Measurements from ENCODE around the gene GEMIN4. TPM values are rescaled to one million over a fixed set of nuclear protein-coding genes. Genes with fewer than 3 reads are reported as not detected.
"Not testable (repeated sequence)": the region's sequence is repeated elsewhere in the genome, so short reads cannot be mapped to it uniquely, and the experiment has no call there.

Gene GEMIN4
- total RNA-seq, 2 experiments from 2014 or later = 49.7 to 56.1 TPM

DNA sequence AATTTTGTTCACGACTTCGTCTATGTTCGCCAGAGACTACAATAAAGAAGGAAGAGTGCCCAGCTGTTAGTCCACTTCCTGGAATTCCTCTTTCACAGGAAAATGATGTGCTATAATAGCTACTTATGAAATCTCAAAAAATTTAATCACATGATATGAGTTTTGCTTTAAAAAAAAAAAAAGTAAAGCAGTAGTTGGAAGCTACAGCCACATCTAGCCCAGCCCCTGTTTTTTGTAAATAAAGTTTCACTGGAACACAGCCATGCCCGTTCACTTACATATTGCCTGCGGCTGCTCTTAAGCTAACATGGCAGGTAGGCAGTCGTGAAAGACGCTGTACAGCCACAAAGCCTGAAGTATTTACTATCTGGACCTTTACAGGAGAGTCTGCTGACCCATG is 52.7 kb downstream of the GEMIN4 start:
- Mint-ChIP-seq H3K4me1 (no peaks in the 10 kb centered on the region), H3K27me3 (no peaks in the 10 kb centered on the region)
- intact Hi-C loops (cut with DNase I, micrococcal nuclease) = no loop called here

DNA sequence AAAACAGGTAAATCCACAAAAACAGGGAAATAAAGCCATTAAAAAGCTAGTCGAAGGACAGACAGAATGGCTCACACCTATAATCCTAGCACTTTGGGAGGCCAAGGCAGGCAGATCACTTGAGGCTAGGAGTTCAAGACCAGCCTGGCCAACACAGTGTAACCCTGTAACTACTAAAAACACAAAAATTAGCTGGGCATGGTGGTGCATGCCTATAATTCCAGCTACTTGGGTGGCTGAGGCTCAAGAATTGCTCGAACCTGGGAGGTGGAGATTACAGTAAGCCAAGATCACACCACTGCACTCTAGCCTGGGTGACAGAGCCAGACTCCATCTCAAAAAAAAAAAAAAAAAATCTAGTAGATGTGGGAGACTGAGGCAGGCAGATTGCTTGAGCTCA is 54.0 kb downstream of the GEMIN4 start:
- ChIA-PET CTCF (interaction anchor here (0.6 to 5.4 kb wide), 6 partner anchors 26 to 643 kb away, joined by 3 to 68 read pairs (median 3); a partner anchor contains a TSS), POLR2A (interaction anchor here (0.6 kb wide), 1 partner anchor 286 kb away, joined by 5 read pairs; no protein-coding TSS in a partner anchor)
- H3K9me3 Mint-ChIP-seq (ENCODE audit: low read depth); DNase-seq; H3K27me3 Mint-ChIP-seq; H3K4me3 Mint-ChIP-seq; H3K27ac Mint-ChIP-seq; H3K4me1 Mint-ChIP-seq; intact Hi-C loops (cut with DNase I, micrococcal nuclease); ATAC-seq: not testable (repeated sequence)
- H3K36me3 Mint-ChIP-seq (ENCODE audit: low read depth) = peaks cover 35% of the 10 kb centered on the region

More for the DNA sequence above, 52.7 kb downstream of the GEMIN4 start:
- peaks cover 31% of the 10 kb centered on the region for H3K36me3 Mint-ChIP-seq (ENCODE audit: low read depth)
- ATAC-seq (no peak), DNase-seq (no peak)
- H3K4me3 Mint-ChIP-seq = no peak overlapping the region
- no peaks in the 10 kb centered on the region for H3K9me3 Mint-ChIP-seq (ENCODE audit: low read depth)
- H3K27ac Mint-ChIP-seq = no peak overlapping the region
- ChIA-PET CTCF (interaction anchor here (0.6 to 5.4 kb wide), 12 partner anchors 12 to 555 kb away, joined by 3 to 68 read pairs (median 5); partner anchors contain the start of gene VPS53), POLR2A (interaction anchor here (0.6 kb wide), 1 partner anchor 51 kb away, joined by 4 read pairs; no protein-coding TSS in a partner anchor)

DNA sequence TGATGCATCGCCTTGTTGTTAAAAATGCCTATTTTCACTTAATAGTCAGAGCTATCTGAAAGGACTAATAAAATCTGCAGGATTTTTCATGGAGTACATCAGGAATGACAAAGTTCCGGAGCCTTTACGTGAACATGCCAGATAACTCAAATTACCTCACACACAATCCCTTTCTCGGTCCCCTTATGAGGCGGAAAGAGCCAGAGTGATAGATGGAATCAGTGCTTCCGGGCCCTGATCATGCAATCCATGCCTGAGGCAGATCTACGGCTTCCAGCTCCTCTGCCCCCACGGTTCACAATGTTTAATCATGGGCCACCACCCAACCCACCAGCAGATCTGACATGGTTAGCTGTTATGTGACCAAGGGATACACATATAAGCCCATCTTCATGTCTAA is 54.4 kb downstream of the GEMIN4 start:
- Mint-ChIP-seq H3K4me1 (no peaks in the 10 kb centered on the region), H3K36me3 (ENCODE audit: low read depth) (peaks cover 35% of the 10 kb centered on the region), H3K27me3 (no peaks in the 10 kb centered on the region), H3K4me3 (no peak overlapping the region), H3K9me3 (ENCODE audit: low read depth) (no peaks in the 10 kb centered on the region), H3K27ac (no peak overlapping the region)
- ChIA-PET CTCF (interaction anchor here (0.6 to 5.4 kb wide), 2 partner anchors 286 to 643 kb away, joined by 3 to 68 read pairs; a partner anchor contains a TSS), POLR2A (no interaction called here)
- intact Hi-C loops (cut with DNase I, micrococcal nuclease) = no loop called here
- ATAC-seq (no peak), DNase-seq (no peak)

- POLR2A ChIA-PET = interaction anchor here (0.6 kb wide), 1 partner anchor 46 kb away, joined by 3 read pairs; no protein-coding TSS in a partner anchor
These were observed 55.7 kb downstream of the GEMIN4 start for GRCh38 chr17:696369-696768.

More at GRCh38 chr17:696369-696768, 55.7 kb downstream of the GEMIN4 start:
- Mint-ChIP-seq H3K36me3 (ENCODE audit: low read depth) (peaks cover 40% of the 10 kb centered on the region), H3K27ac (no peak overlapping the region), H3K9me3 (ENCODE audit: low read depth) (no peaks in the 10 kb centered on the region), H3K4me3 (no peak overlapping the region), H3K4me1 (no peaks in the 10 kb centered on the region), H3K27me3 (no peaks in the 10 kb centered on the region)
- intact Hi-C loops (cut with DNase I, micrococcal nuclease) = no loop called here
- CTCF ChIA-PET = interaction anchor here (0.7 to 2.3 kb wide), 4 partner anchors 9 to 284 kb away, joined by 3 to 14 read pairs (median 6); no protein-coding TSS in a partner anchor
- no peak for DNase-seq
- ATAC-seq = no peak

Other genes starting within 250 kb of the GEMIN4 start
- gene VPS53, start 37.4 kb downstream of the GEMIN4 start, total RNA-seq = 10 to 100 TPM; 57.6 to 73.2 TPM
- 10 to 100 TPM; 13.8 to 25.9 TPM for gene TLCD3A, start 19.7 kb downstream of the GEMIN4 start, total RNA-seq
- 10 to 100 TPM; 59.5 to 64.0 TPM for gene GLOD4, start 30.0 kb upstream of the GEMIN4 start, total RNA-seq
- gene MRM3, start 30.1 kb upstream of the GEMIN4 start, total RNA-seq = 10 to 100 TPM; 20.6 to 31.4 TPM
- 1 to 10 TPM in 1 of 2 experiments, under 1 TPM in 1; 0.93 to 1.4 TPM for gene NXN, start 227.5 kb upstream of the GEMIN4 start, total RNA-seq
- 1 to 10 TPM; 9.4 to 9.8 TPM for gene TIMM22, start 244.9 kb upstream of the GEMIN4 start, total RNA-seq